GM23338 (cell line): ENCODE measurements around the gene POSTN. TPM values are rescaled to one million over a fixed set of nuclear protein-coding genes. Genes with fewer than 3 reads are reported as not detected.

Experiments
- ATAC-seq: fragments of 200-7000 bp; cut with Tn5 transposase; 3 replicates; pipeline ENCODE4 v1.9.1; 2020
- DNase-seq: peaks from one replicate; pipeline ENCODE4 v3.0.0-alpha.2; 2015; ENCODE audit warnings: low spot score
- H2AFZ ChIP-seq: fragments of 200-600 bp; sonication (generic); 2 replicates; pipeline ENCODE4 v1.8.0; 2016; ENCODE audit warnings: antibody characterized with exemption, mild to moderate bottlenecking, moderate library complexity
- H3F3A ChIP-seq: fragments of 200-600 bp; sonication (generic); replicated peaks from 2 replicates; pipeline ENCODE4 v1.8.0; 2017; ENCODE audit warnings: antibody characterized with exemption, mixed run types, low read depth
- H3K27ac ChIP-seq: fragments of 200-600 bp; sonication (generic); 2 replicates; pipeline ENCODE4 v1.6.1; 2016; ENCODE audit warnings: low read depth
- H3K27me3 ChIP-seq: fragments of 200-600 bp; sonication (generic); 2 replicates; pipeline ENCODE4 v1.8.0; 2016; ENCODE audit warnings: mild to moderate bottlenecking, mixed run types, moderate library complexity; ENCODE audit not compliant: insufficient read depth
- H3K36me3 ChIP-seq: fragments of 200-600 bp; sonication (generic); 2 replicates; pipeline ENCODE4 v1.8.0; 2016; ENCODE audit warnings: mild to moderate bottlenecking; ENCODE audit not compliant: insufficient read depth
- H3K4me1 ChIP-seq: fragments of 200-600 bp; sonication (generic); 2 replicates; pipeline ENCODE4 v1.8.0; 2016; ENCODE audit warnings: mild to moderate bottlenecking, moderate library complexity; ENCODE audit not compliant: insufficient read depth
- H3K4me2 ChIP-seq: fragments of 200-600 bp; sonication (generic); 2 replicates; pipeline ENCODE4 v1.7.1; 2017; ENCODE audit warnings: mixed run types
- H3K4me3 ChIP-seq: fragments of 200-600 bp; sonication (generic); 2 replicates; pipeline ENCODE4 v1.6.1; 2016; ENCODE audit warnings: mixed run types
- H3K79me2 ChIP-seq: fragments of 200-600 bp; sonication (generic); replicated peaks from 2 replicates; pipeline ENCODE4 v1.8.0; 2017; ENCODE audit warnings: mild to moderate bottlenecking; ENCODE audit not compliant: insufficient read depth
- H3K9me2 ChIP-seq: fragments of 200-600 bp; sonication (generic); 2 replicates; pipeline ENCODE4 v1.8.0; 2017; ENCODE audit not compliant: insufficient read depth
- H4K20me1 ChIP-seq: fragments of 200-600 bp; sonication (generic); replicated peaks from 2 replicates; pipeline ENCODE4 v1.8.0; 2017; ENCODE audit warnings: mild to moderate bottlenecking; ENCODE audit not compliant: insufficient read depth
- H3K27ac Mint-ChIP-seq: 2 replicates; pipeline ENCODE4 v1.8.0; 2020; ENCODE audit warnings: inconsistent platforms, mild to moderate bottlenecking, moderate library complexity, mixed read lengths
- H3K27me3 Mint-ChIP-seq: 3 replicates; pipeline ENCODE4 v1.8.0; 2022; ENCODE audit warnings: low read depth, mild to moderate bottlenecking, moderate library complexity, mixed read lengths, inconsistent platforms; ENCODE audit not compliant: insufficient read depth, poor library complexity
- H3K36me3 Mint-ChIP-seq: 3 replicates; pipeline ENCODE4 v1.8.0; 2021; ENCODE audit warnings: low read depth, mild to moderate bottlenecking, inconsistent platforms, moderate library complexity, mixed read lengths
- H3K4me1 Mint-ChIP-seq: 3 replicates; pipeline ENCODE4 v1.8.0; 2020; ENCODE audit warnings: mild to moderate bottlenecking, inconsistent platforms, mixed read lengths
- H3K4me3 Mint-ChIP-seq: 3 replicates; pipeline ENCODE4 v1.8.0; 2021; ENCODE audit warnings: moderate library complexity, mild to moderate bottlenecking, inconsistent platforms, mixed read lengths
- H3K9me3 Mint-ChIP-seq: 3 replicates; pipeline ENCODE4 v1.8.0; 2020; ENCODE audit warnings: moderate library complexity, mild to moderate bottlenecking, inconsistent platforms, mixed read lengths
- CREB1 ChIP-seq: fragments of 250-450 bp; sonication (Bioruptor Pico); IDR thresholded peaks from 2 replicates; pipeline ENCODE4 v1.5.0; 2020; ENCODE audit warnings: low read depth, mild to moderate bottlenecking, moderate library complexity
- EZH2 ChIP-seq: fragments of 200-600 bp; sonication (generic); IDR thresholded peaks from one replicate; pipeline ENCODE4 v1.8.0; 2017; ENCODE audit warnings: antibody characterized with exemption, mild to moderate bottlenecking, low read depth; ENCODE audit not compliant: unreplicated experiment
- EZH2phosphoT487 ChIP-seq: fragments of 200-600 bp; sonication (generic); IDR thresholded peaks from one replicate; pipeline ENCODE4 v1.8.1; 2018; ENCODE audit warnings: antibody characterized with exemption; ENCODE audit not compliant: unreplicated experiment
- JUNB ChIP-seq: IDR thresholded peaks from one replicate; pipeline ENCODE4 v1.6.1; 2016; ENCODE audit warnings: antibody characterized with exemption; ENCODE audit not compliant: unreplicated experiment
- NANOG ChIP-seq: IDR thresholded peaks from 2 replicates; pipeline ENCODE4 v1.6.1; 2016; ENCODE audit warnings: antibody characterized with exemption, borderline replicate concordance
- POLR2AphosphoS5 ChIP-seq: IDR thresholded peaks from 2 replicates; pipeline ENCODE4 v1.6.1; 2016; ENCODE audit warnings: antibody characterized with exemption, low read depth
- STAT1 ChIP-seq: IDR thresholded peaks from one replicate; pipeline ENCODE4 v1.6.1; 2016; ENCODE audit warnings: antibody characterized with exemption; ENCODE audit not compliant: unreplicated experiment
- ZNF114 ChIP-seq: fragments of 250-450 bp; sonication (Bioruptor Pico); IDR thresholded peaks from 2 replicates; pipeline ENCODE4 v1.5.0; 2020; ENCODE audit warnings: mild to moderate bottlenecking, moderate library complexity
- ZNF331 ChIP-seq: fragments of 250-450 bp; sonication (Bioruptor Pico); IDR thresholded peaks from 2 replicates; pipeline ENCODE4 v1.5.0; 2020; ENCODE audit warnings: low read depth, mild to moderate bottlenecking, moderate library complexity
- polyA plus RNA-seq: library from polyadenylated mRNA; unstranded; fragments of >200 nt; fragmentation: Nextera tagmentation; extraction: Ambion mirVana; gene quantifications from 2 replicates; pipeline ENCODE4 v1.2.1, GENCODE V29; 2016
- total RNA-seq: library from RNA; depleted of rRNA; stranded (reverse); fragments of >200 nt; shearing (Covaris generic); gene quantifications from 2 replicates; pipeline ENCODE4 v1.2.3, GENCODE V29; 2014
- TF ChIP-seq, protein P1 (sequence below): IDR thresholded peaks from 2 replicates; pipeline ENCODE4 v1.6.1; 2016; ENCODE audit warnings: antibody characterized with exemption
- TF ChIP-seq, protein P2 (sequence below): fragments of 250-450 bp; sonication (Bioruptor Pico); IDR thresholded peaks from 2 replicates; pipeline ENCODE4 v1.5.0; 2020; ENCODE audit warnings: mild to moderate bottlenecking, moderate library complexity
- TF ChIP-seq, protein P3 (sequence below): IDR thresholded peaks from one replicate; pipeline ENCODE4 v1.6.1; 2018; ENCODE audit warnings: antibody characterized with exemption; ENCODE audit not compliant: unreplicated experiment
- TF ChIP-seq, protein P4 (sequence below), 2 experiments: fragments of 200-600 bp in 1 of 2; sonication (generic) in 1 of 2; conservative IDR thresholded peaks; 2 replicates each; pipeline versions ENCODE4 v1.5.1 to v1.6.1; 2016 to 2017; ENCODE audit warnings: antibody characterized with exemption in 2 of 2, low read depth in 2 of 2, mild to moderate bottlenecking in 2 of 2, moderate library complexity in 1 of 2

The POSTN gene
- total and polyA plus RNA-seq, 2 experiments from 2014 or later, result 0.21 to 0.31 TPM

DNA sequence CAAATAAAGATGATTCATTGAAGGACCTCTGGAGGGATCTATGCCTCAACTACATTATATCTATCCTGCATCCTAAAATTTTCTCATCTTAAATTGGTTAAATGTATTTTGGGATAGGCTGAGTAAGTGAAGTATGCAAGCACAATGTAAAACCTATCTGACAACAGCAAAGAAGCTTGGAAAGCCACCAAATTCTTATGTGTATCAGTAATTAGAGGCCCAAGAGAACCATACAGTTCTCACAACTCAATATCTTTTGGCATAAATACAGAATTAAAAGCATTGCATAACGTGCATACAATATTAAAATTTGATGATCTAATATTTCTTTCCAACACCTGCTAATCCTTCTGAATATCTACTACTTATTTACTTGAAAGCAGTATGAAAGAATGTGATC is 13.0 kb downstream of the POSTN start:
- no peaks in the 10 kb centered on the region for H3F3A ChIP-seq
- H3K27ac ChIP-seq, result no peak overlapping the region
- H3K4me2 ChIP-seq, result no peak overlapping the region
- Mint-ChIP-seq H3K27me3 (no peaks in the 10 kb centered on the region), H3K4me1 (no peaks in the 10 kb centered on the region), H3K36me3 (no peaks in the 10 kb centered on the region), H3K27ac (no peak overlapping the region), H3K4me3 (no peak overlapping the region), H3K9me3 (no peaks in the 10 kb centered on the region)
- DNase-seq, result no peak
- no peak overlapping the region for H3K4me3 ChIP-seq
- no peaks in the 10 kb centered on the region for H3K9me2 ChIP-seq
- H3K36me3 ChIP-seq, result no peaks in the 10 kb centered on the region
- TF ChIP-seq ZNF331 (CRISPR knock-in tag), result no peak
- TF ChIP-seq, protein P1, sequence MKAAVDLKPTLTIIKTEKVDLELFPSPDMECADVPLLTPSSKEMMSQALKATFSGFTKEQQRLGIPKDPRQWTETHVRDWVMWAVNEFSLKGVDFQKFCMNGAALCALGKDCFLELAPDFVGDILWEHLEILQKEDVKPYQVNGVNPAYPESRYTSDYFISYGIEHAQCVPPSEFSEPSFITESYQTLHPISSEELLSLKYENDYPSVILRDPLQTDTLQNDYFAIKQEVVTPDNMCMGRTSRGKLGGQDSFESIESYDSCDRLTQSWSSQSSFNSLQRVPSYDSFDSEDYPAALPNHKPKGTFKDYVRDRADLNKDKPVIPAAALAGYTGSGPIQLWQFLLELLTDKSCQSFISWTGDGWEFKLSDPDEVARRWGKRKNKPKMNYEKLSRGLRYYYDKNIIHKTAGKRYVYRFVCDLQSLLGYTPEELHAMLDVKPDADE, result no peak
- TF ChIP-seq POLR2AphosphoS5, result no peak
- TF ChIP-seq NANOG, result no peak
- no peak for TF ChIP-seq STAT1
- no peak for TF ChIP-seq JUNB
- no peak for TF ChIP-seq EZH2phosphoT487
- no peak for TF ChIP-seq EZH2
- TF ChIP-seq, protein P2, sequence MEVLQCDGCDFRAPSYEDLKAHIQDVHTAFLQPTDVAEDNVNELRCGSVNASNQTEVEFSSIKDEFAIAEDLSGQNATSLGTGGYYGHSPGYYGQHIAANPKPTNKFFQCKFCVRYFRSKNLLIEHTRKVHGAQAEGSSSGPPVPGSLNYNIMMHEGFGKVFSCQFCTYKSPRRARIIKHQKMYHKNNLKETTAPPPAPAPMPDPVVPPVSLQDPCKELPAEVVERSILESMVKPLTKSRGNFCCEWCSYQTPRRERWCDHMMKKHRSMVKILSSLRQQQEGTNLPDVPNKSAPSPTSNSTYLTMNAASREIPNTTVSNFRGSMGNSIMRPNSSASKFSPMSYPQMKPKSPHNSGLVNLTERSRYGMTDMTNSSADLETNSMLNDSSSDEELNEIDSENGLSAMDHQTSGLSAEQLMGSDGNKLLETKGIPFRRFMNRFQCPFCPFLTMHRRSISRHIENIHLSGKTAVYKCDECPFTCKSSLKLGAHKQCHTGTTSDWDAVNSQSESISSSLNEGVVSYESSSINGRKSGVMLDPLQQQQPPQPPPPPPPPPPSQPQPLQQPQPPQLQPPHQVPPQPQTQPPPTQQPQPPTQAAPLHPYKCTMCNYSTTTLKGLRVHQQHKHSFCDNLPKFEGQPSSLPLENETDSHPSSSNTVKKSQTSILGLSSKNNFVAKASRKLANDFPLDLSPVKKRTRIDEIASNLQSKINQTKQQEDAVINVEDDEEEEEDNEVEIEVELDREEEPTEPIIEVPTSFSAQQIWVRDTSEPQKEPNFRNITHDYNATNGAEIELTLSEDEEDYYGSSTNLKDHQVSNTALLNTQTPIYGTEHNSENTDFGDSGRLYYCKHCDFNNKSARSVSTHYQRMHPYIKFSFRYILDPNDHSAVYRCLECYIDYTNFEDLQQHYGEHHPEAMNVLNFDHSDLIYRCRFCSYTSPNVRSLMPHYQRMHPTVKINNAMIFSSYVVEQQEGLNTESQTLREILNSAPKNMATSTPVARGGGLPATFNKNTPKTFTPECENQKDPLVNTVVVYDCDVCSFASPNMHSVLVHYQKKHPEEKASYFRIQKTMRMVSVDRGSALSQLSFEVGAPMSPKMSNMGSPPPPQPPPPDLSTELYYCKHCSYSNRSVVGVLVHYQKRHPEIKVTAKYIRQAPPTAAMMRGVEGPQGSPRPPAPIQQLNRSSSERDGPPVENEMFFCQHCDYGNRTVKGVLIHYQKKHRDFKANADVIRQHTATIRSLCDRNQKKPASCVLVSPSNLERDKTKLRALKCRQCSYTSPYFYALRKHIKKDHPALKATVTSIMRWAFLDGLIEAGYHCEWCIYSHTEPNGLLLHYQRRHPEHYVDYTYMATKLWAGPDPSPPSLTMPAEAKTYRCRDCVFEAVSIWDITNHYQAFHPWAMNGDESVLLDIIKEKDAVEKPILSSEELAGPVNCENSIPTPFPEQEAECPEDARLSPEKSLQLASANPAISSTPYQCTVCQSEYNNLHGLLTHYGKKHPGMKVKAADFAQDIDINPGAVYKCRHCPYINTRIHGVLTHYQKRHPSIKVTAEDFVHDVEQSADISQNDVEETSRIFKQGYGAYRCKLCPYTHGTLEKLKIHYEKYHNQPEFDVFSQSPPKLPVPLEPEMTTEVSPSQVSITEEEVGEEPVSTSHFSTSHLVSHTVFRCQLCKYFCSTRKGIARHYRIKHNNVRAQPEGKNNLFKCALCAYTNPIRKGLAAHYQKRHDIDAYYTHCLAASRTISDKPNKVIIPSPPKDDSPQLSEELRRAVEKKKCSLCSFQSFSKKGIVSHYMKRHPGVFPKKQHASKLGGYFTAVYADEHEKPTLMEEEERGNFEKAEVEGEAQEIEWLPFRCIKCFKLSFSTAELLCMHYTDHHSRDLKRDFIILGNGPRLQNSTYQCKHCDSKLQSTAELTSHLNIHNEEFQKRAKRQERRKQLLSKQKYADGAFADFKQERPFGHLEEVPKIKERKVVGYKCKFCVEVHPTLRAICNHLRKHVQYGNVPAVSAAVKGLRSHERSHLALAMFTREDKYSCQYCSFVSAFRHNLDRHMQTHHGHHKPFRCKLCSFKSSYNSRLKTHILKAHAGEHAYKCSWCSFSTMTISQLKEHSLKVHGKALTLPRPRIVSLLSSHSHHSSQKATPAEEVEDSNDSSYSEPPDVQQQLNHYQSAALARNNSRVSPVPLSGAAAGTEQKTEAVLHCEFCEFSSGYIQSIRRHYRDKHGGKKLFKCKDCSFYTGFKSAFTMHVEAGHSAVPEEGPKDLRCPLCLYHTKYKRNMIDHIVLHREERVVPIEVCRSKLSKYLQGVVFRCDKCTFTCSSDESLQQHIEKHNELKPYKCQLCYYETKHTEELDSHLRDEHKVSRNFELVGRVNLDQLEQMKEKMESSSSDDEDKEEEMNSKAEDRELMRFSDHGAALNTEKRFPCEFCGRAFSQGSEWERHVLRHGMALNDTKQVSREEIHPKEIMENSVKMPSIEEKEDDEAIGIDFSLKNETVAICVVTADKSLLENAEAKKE (CRISPR knock-in tag), result no peak
- TF ChIP-seq CREB1 (CRISPR knock-in tag), result no peak
- TF ChIP-seq, protein P3, sequence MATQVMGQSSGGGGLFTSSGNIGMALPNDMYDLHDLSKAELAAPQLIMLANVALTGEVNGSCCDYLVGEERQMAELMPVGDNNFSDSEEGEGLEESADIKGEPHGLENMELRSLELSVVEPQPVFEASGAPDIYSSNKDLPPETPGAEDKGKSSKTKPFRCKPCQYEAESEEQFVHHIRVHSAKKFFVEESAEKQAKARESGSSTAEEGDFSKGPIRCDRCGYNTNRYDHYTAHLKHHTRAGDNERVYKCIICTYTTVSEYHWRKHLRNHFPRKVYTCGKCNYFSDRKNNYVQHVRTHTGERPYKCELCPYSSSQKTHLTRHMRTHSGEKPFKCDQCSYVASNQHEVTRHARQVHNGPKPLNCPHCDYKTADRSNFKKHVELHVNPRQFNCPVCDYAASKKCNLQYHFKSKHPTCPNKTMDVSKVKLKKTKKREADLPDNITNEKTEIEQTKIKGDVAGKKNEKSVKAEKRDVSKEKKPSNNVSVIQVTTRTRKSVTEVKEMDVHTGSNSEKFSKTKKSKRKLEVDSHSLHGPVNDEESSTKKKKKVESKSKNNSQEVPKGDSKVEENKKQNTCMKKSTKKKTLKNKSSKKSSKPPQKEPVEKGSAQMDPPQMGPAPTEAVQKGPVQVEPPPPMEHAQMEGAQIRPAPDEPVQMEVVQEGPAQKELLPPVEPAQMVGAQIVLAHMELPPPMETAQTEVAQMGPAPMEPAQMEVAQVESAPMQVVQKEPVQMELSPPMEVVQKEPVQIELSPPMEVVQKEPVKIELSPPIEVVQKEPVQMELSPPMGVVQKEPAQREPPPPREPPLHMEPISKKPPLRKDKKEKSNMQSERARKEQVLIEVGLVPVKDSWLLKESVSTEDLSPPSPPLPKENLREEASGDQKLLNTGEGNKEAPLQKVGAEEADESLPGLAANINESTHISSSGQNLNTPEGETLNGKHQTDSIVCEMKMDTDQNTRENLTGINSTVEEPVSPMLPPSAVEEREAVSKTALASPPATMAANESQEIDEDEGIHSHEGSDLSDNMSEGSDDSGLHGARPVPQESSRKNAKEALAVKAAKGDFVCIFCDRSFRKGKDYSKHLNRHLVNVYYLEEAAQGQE, result no peak
- TF ChIP-seq ZNF114 (CRISPR knock-in tag), result no peak
- TF ChIP-seq, protein P4, sequence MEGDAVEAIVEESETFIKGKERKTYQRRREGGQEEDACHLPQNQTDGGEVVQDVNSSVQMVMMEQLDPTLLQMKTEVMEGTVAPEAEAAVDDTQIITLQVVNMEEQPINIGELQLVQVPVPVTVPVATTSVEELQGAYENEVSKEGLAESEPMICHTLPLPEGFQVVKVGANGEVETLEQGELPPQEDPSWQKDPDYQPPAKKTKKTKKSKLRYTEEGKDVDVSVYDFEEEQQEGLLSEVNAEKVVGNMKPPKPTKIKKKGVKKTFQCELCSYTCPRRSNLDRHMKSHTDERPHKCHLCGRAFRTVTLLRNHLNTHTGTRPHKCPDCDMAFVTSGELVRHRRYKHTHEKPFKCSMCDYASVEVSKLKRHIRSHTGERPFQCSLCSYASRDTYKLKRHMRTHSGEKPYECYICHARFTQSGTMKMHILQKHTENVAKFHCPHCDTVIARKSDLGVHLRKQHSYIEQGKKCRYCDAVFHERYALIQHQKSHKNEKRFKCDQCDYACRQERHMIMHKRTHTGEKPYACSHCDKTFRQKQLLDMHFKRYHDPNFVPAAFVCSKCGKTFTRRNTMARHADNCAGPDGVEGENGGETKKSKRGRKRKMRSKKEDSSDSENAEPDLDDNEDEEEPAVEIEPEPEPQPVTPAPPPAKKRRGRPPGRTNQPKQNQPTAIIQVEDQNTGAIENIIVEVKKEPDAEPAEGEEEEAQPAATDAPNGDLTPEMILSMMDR (conservative IDR thresholded peaks at IDR 0.05; ENCODE audit: low read depth in 2 of 2), result no peak
- H4K20me1 ChIP-seq, result no peaks in the 10 kb centered on the region
- ATAC-seq, result no peak
- no peaks in the 10 kb centered on the region for H3K79me2 ChIP-seq
- H2AFZ ChIP-seq, result no peak overlapping the region
- no peaks in the 10 kb centered on the region for H3K27me3 ChIP-seq
- no peaks in the 10 kb centered on the region for H3K4me1 ChIP-seq
